AG04449 (cell line): Measurements from ENCODE around the gene CDCA4.

Experiments
- CTCF ChIA-PET: fragments of 350-600 bp; formaldehyde crosslinking; extraction: SDS; loops from one replicate; lab custom pipeline; 2021; ENCODE audit warnings: antibody characterized with exemption; lab: Yijun Ruan, JAX
- POLR2A ChIA-PET: fragments of 400-600, 350-600 bp; formaldehyde crosslinking; extraction: SDS; loops from one replicate; lab custom pipeline; 2020; ENCODE audit warnings: antibody characterized with exemption, inconsistent platforms; lab: Yijun Ruan, JAX
- DNase-seq: peaks from one replicate; pipeline ENCODE4 v3.0.0-alpha.2; 2010; ENCODE audit warnings: low read depth, low spot score
- H3K4me3 ChIP-seq: 2 replicates; pipeline ENCODE4 v1.5.1; 2011; ENCODE audit warnings: low read depth, mild to moderate bottlenecking, control low read depth, low read length
- CTCF ChIP-seq: IDR thresholded peaks from one replicate; pipeline ENCODE4 v1.5.1; 2011; ENCODE audit warnings: mild to moderate bottlenecking, moderate library complexity, low read length, control low read depth, inconsistent platforms; ENCODE audit not compliant: insufficient read depth; ENCODE audit errors: missing control alignments

The CDCA4 gene

GRCh38 chr14:104979758-104980610 is 40.9 kb downstream of the CDCA4 start:
- no peak for DNase-seq
- TF ChIP-seq CTCF, result no peak
- CTCF ChIA-PET, result interaction anchor here (1.3 to 2.3 kb wide), 3 partner anchors 10 to 66 kb away, joined by 4 to 18 read pairs (median 5); no protein-coding TSS in a partner anchor
- POLR2A ChIA-PET, result no interaction called here
- no peak overlapping the region for H3K4me3 ChIP-seq

GRCh38 chr14:104978746-104979691 is 41.9 kb downstream of the CDCA4 start:
- DNase-seq, result no peak
- H3K4me3 ChIP-seq, result peak overlapping the region; percentile 54
- ChIA-PET POLR2A (no interaction called here), CTCF (interaction anchor here (1.3 to 2.3 kb wide), 4 partner anchors 9 to 107 kb away, joined by 3 to 18 read pairs (median 4); no protein-coding TSS in a partner anchor)
- TF ChIP-seq CTCF, result no peak

- no peak for DNase-seq
- POLR2A ChIA-PET, result no interaction called here
- H3K4me3 ChIP-seq, result peak within 1 kb of the TSS; percentile 62
- no peak for TF ChIP-seq CTCF
- CTCF ChIA-PET, result interaction anchor here (1.3 to 11.8 kb wide), 5 partner anchors 8 to 109 kb away, joined by 3 to 383 read pairs (median 9); no protein-coding TSS in a partner anchor
These were observed 42.9 kb downstream of the CDCA4 start, which contains the start of gene AHNAK2 for GRCh38 chr14:104977681-104978653. Gene AHNAK2 (minus strand): TSS chr14:104978374. CDS start chr14:104978237, 137 bp downstream.

GRCh38 chr14:104977008-104977680 is 43.7 kb downstream of the CDCA4 start:
- ChIA-PET POLR2A (no interaction called here), CTCF (interaction anchor here (0.6 to 11.8 kb wide), 18 partner anchors 7 to 111 kb away, joined by 4 to 383 read pairs (median 14); partner anchors contain the start of genes CDCA4 and CLBA1)
- H3K4me3 ChIP-seq, result peak overlapping the region; percentile 62
- DNase-seq, result no peak
- TF ChIP-seq CTCF, result no peak
